Measurements from ENCODE around the gene MTNR1B. TPM values are rescaled to one million over a fixed set of nuclear protein-coding genes. Genes with fewer than 3 reads are reported as not detected.

The MTNR1B gene
- polyA plus RNA-seq, 3 donors: not detected

- DNase-seq (ENCODE audit: low read depth in 3 of 3, low spot score in 2 of 3): no peak
These were observed 7.2 kb downstream of the MTNR1B start for GRCh38 chr11:92976681-92977080.

GRCh38 chr11:92977401-92977800 is 8.0 kb downstream of the MTNR1B start:
- DNase-seq (ENCODE audit: low read depth in 3 of 3, low spot score in 2 of 3): no peak

- DNase-seq (ENCODE audit: low read depth in 3 of 3, low spot score in 2 of 3): no peak
These were observed 9.0 kb downstream of the MTNR1B start for GRCh38 chr11:92978271-92979111.

- DNase-seq (ENCODE audit: low read depth in 3 of 3, low spot score in 2 of 3): no peak
These were observed 9.7 kb downstream of the MTNR1B start for GRCh38 chr11:92979176-92979575.

- DNase-seq (ENCODE audit: low read depth in 3 of 3, low spot score in 2 of 3): no peak
These were observed 10.9 kb downstream of the MTNR1B start for GRCh38 chr11:92980312-92980711.

- DNase-seq (ENCODE audit: low read depth in 3 of 3, low spot score in 2 of 3): no peak
These were observed 12.1 kb downstream of the MTNR1B start for GRCh38 chr11:92981508-92982043.

GRCh38 chr11:92986585-92986984 is 17.1 kb downstream of the MTNR1B start:
- DNase-seq (ENCODE audit: low read depth in 3 of 3, low spot score in 2 of 3): no peak

GRCh38 chr11:92993004-92993403 is 23.6 kb downstream of the MTNR1B start:
- no peak for DNase-seq (ENCODE audit: low read depth in 3 of 3, low spot score in 2 of 3)

- no peak for DNase-seq (ENCODE audit: low read depth in 3 of 3, low spot score in 2 of 3)
These were observed 31.3 kb downstream of the MTNR1B start for GRCh38 chr11:93000511-93001476.

GRCh38 chr11:93001806-93002205 is 32.4 kb downstream of the MTNR1B start:
- no peak for DNase-seq (ENCODE audit: low read depth in 3 of 3, low spot score in 2 of 3)

- no peak for DNase-seq (ENCODE audit: low read depth in 3 of 3, low spot score in 2 of 3)
These were observed 32.9 kb downstream of the MTNR1B start for GRCh38 chr11:93002380-93002779.

GRCh38 chr11:93005239-93005638 is 35.8 kb downstream of the MTNR1B start:
- no peak for DNase-seq (ENCODE audit: low read depth in 3 of 3, low spot score in 2 of 3)

GRCh38 chr11:93013646-93014045 is 44.2 kb downstream of the MTNR1B start:
- DNase-seq (ENCODE audit: low read depth in 3 of 3, low spot score in 2 of 3): no peak

- DNase-seq (ENCODE audit: low read depth in 3 of 3, low spot score in 2 of 3): no peak
These were observed 47.1 kb downstream of the MTNR1B start for GRCh38 chr11:93016595-93016994.

GRCh38 chr11:93017821-93018690 is 48.6 kb downstream of the MTNR1B start:
- DNase-seq (ENCODE audit: low read depth in 3 of 3, low spot score in 2 of 3): no peak

- no peak for DNase-seq (ENCODE audit: low read depth in 3 of 3, low spot score in 2 of 3)
These were observed 51.0 kb downstream of the MTNR1B start for GRCh38 chr11:93020248-93021046.

- DNase-seq (ENCODE audit: low read depth in 3 of 3, low spot score in 2 of 3): no peak
These were observed 54.9 kb downstream of the MTNR1B start for GRCh38 chr11:93024369-93024768.

- DNase-seq (ENCODE audit: low read depth in 3 of 3, low spot score in 2 of 3): no peak
These were observed 56.3 kb downstream of the MTNR1B start for GRCh38 chr11:93025558-93026255.

GRCh38 chr11:93028960-93029522 is 59.6 kb downstream of the MTNR1B start:
- no peak for DNase-seq (ENCODE audit: low read depth in 3 of 3, low spot score in 2 of 3)
